Suprapubic skin (tissue), 4 donors: ENCODE data around the gene CLBA1. TPM values are rescaled to one million over a fixed set of nuclear protein-coding genes. Genes with fewer than 3 reads are reported as not detected.

ENCODE experiments used
- DNase-seq, 2 donors: peaks; one replicate each; pipeline ENCODE4 v3.0.0-alpha.2; 2019; ENCODE audit warnings: low spot score in 2 of 2
- H3K27ac ChIP-seq: fragments of 200-600 bp; sonication (generic); one replicate; pipeline ENCODE4 v1.5.1; 2019
- H3K27me3 ChIP-seq: fragments of 200-600 bp; sonication (generic); one replicate; pipeline ENCODE4 v1.5.1; 2019
- H3K36me3 ChIP-seq: fragments of 200-600 bp; sonication (generic); one replicate; pipeline ENCODE4 v1.5.1; 2019
- H3K4me1 ChIP-seq: fragments of 200-600 bp; sonication (generic); one replicate; pipeline ENCODE4 v1.5.1; 2019
- H3K4me3 ChIP-seq: fragments of 200-600 bp; sonication (generic); one replicate; pipeline ENCODE4 v1.5.1; 2019; ENCODE audit warnings: mild to moderate bottlenecking
- H3K9me3 ChIP-seq: fragments of 200-600 bp; sonication (generic); one replicate; pipeline ENCODE4 v1.5.1; 2019
- CTCF ChIP-seq, 2 donors: fragments of 200-600 bp in 1 of 2; fragments of 450-650 bp in 1 of 2; sonication (generic) in 1 of 2; IDR thresholded peaks; one replicate each; pipeline ENCODE4 v1.5.1; 2016 to 2019; ENCODE audit warnings: antibody characterized with exemption in 2 of 2, mild to moderate bottlenecking in 1 of 2, moderate library complexity in 1 of 2
- EP300 ChIP-seq: sonication (generic); formaldehyde crosslinking; IDR thresholded peaks from one replicate; pipeline ENCODE4 v1.6.1; 2017; ENCODE audit warnings: antibody characterized with exemption
- POLR2A ChIP-seq, 2 donors: fragments of 450-650 bp; IDR thresholded peaks; one replicate each; pipeline ENCODE4 v1.6.1; 2017; ENCODE audit warnings: antibody characterized with exemption in 2 of 2, mild to moderate bottlenecking in 2 of 2, moderate library complexity in 2 of 2
- POLR2AphosphoS5 ChIP-seq, 3 donors: sonication (generic); formaldehyde crosslinking; IDR thresholded peaks; one replicate each; pipeline ENCODE4 v1.6.1; 2017; ENCODE audit warnings: antibody characterized with exemption in 3 of 3
- WGBS: methylation state at CpG from one replicate; pipeline ENCODE4 v1.1.5; 2018; 5-methylcytosine and 5-hydroxymethylcytosine counted together
- total RNA-seq, 4 donors: library from RNA; depleted of rRNA; stranded (reverse); fragments of >200 nt; gene quantifications; one replicate each; pipeline ENCODE4 v1.1.0, GENCODE V29; 2016

Gene CLBA1
- total RNA-seq, 4 donors from 2014 or later, result 6.3 to 10.9 (median 9.1) TPM

DNA sequence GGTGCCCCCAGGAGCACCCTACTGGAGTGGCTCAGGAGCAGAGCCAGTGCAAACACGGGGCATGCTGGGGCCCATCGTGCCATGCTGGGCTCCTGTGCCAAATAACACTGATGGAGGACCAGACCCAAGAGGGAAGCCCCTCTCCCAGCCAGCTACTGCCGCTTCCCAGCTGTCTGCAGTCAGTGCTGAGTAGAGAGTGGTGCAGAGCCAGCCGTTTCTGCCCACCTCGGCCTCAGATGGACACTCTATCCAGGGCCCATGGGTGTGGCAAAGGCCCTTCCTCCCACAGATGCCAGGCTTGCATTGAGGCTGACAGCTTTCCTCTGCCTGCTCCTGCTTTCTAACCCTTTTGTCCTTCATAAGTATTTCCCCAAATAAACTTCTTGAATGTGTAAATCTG, 13.2 kb downstream of the CLBA1 start:
- whole genome bisulfite sequencing, result 93% methylated on average over 3 of the region's 5 CpGs
- no peak for DNase-seq
- Histone ChIP-seq H3K4me3 (no peak overlapping the region), H3K27me3 (no peaks in the 10 kb centered on the region), H3K27ac (no peak overlapping the region), H3K4me1 (no peaks in the 10 kb centered on the region), H3K9me3 (no peaks in the 10 kb centered on the region), H3K36me3 (peaks cover 23% of the 10 kb centered on the region)
- TF ChIP-seq POLR2AphosphoS5 (IDR thresholded peaks at IDR 0.05), result no peak
- no peak for TF ChIP-seq POLR2A (IDR thresholded peaks at IDR 0.05)
- no peak for TF ChIP-seq EP300

GRCh38 chr14:104999361-104999760, 13.8 kb downstream of the CLBA1 start:
- H3K4me3 ChIP-seq, result no peak overlapping the region
- no peaks in the 10 kb centered on the region for H3K4me1 ChIP-seq
- DNase-seq, result no peak
- no peaks in the 10 kb centered on the region for H3K9me3 ChIP-seq
- peaks cover 18% of the 10 kb centered on the region for H3K36me3 ChIP-seq
- TF ChIP-seq CTCF (IDR thresholded peaks at IDR 0.05) (no peak), POLR2A (IDR thresholded peaks at IDR 0.05) (no peak), EP300 (no peak), POLR2AphosphoS5 (IDR thresholded peaks at IDR 0.05) (no peak)
- 93% methylated on average over 3 of the region's 3 CpGs for WGBS
- H3K27ac ChIP-seq, result no peak overlapping the region
- H3K27me3 ChIP-seq, result no peaks in the 10 kb centered on the region

GRCh38 chr14:105005329-105005928, 19.8 kb downstream of the CLBA1 start:
- WGBS, result 83% methylated on average over 10 of the region's 20 CpGs

DNA sequence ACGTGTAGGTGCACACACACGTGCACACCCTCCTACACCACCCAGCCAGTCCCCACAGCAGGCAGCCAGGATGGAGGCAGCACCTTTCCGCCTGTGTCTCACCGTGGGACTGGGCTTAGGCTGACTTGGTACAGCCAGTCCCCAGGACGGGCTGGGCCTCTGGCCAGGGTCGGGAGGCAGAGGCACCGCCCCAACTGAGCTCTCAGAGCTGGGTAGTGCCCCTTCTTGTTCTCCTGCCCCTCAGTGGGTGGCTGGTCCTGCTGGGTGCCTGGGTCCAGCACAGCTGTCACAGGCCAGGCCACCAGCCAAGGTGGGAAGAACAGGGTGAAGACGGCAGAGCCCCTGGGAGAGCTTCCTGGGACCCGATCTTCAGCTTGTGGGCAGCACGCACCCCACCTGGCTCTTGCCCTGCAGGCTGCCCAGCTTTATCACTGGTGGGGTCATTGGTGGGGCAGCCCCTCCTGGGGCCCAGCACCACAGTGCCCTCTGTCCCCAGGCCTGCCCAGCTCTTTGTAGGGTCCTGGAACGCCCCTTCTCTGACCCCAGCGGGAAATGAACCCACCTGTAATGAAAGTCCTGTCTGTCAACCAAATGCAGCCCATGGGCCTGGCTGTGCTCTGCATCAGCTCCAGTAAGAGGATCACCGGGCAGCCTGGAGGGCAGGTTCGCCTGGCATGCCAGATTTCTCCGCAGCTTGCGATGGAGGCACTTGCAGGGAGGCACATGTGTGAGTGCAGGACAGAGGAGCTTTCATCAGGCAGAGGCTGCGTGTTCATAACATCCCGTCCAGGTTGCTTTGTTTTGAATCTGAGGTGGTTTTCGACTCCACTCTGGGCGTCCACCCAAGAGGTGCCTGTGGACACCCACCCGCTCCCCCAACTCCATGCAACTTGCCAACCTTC, 20.6 kb downstream of the CLBA1 start:
- Histone ChIP-seq H3K36me3 (peaks cover 52% of the 10 kb centered on the region), H3K27me3 (no peaks in the 10 kb centered on the region), H3K27ac (no peak overlapping the region), H3K9me3 (no peaks in the 10 kb centered on the region), H3K4me1 (no peaks in the 10 kb centered on the region), H3K4me3 (no peak overlapping the region)
- WGBS, result 84% methylated on average over 16 of the region's 21 CpGs
- no peak for DNase-seq
- TF ChIP-seq CTCF (IDR thresholded peaks at IDR 0.05), result no peak
- no peak for TF ChIP-seq POLR2A (IDR thresholded peaks at IDR 0.05)
- no peak for TF ChIP-seq EP300
- TF ChIP-seq POLR2AphosphoS5 (IDR thresholded peaks at IDR 0.05), result no peak

More at GRCh38 chr14:105005329-105005928, 19.8 kb downstream of the CLBA1 start:
- Histone ChIP-seq H3K4me3 (no peak overlapping the region), H3K36me3 (peaks cover 44% of the 10 kb centered on the region), H3K27me3 (no peaks in the 10 kb centered on the region), H3K4me1 (no peaks in the 10 kb centered on the region), H3K9me3 (no peaks in the 10 kb centered on the region), H3K27ac (no peak overlapping the region)
- DNase-seq, result no peak
- no peak for TF ChIP-seq CTCF (IDR thresholded peaks at IDR 0.05)

DNA sequence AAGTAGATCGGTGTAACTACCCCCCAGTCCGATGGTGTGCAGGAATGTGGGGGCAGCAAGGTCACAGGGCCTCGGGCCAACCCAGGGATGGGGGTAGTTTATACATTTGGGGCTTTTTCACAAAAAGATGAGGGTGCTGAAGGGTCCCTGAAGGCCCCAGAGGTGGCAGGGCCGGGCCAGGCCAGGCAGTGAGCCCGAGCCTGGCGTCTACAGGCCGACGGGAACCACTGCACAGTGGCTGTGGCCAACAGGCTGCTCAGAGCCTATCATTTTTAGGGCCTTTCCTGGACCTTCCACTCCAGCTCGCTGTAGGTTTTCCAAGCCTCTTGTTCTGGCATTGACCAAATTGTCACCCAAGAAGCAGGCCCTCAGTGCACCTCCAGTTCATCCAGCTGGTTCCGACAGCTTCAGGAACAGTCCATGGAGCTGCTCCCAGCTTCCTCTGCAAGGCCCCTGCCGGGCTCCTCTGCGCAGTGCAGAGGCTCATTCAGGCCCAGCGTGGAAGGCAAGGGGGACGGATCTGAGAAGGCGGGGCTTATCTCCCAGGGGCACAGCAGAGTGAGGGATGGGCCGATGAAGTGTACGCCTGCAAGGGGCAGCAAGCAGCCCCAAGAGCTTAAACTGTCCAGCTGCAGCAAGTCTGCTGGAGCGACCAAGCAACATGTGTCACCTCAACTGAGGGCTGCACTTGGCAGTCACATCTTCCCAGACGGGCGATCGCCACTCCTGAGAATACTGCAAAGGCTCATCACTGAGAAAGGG, 21.4 kb downstream of the CLBA1 start:
- H3K36me3 ChIP-seq, result peaks cover 57% of the 10 kb centered on the region

More for the DNA sequence above, 21.4 kb downstream of the CLBA1 start:
- peaks cover 1% of the 10 kb centered on the region for H3K4me1 ChIP-seq
- no peak for TF ChIP-seq EP300
- no peak for TF ChIP-seq POLR2AphosphoS5 (IDR thresholded peaks at IDR 0.05)
- no peak for TF ChIP-seq POLR2A (IDR thresholded peaks at IDR 0.05)
- TF ChIP-seq CTCF (IDR thresholded peaks at IDR 0.05), result no peak
- H3K4me3 ChIP-seq, result no peak overlapping the region
- no peak for DNase-seq
- 84% methylated on average over 9 of the region's 21 CpGs for WGBS
- no peaks in the 10 kb centered on the region for H3K9me3 ChIP-seq
- no peaks in the 10 kb centered on the region for H3K27me3 ChIP-seq
- H3K27ac ChIP-seq, result no peak overlapping the region
